Sigmoid colon (tissue), 7 donors: ENCODE results near the gene CDH23. TPM values are rescaled to one million over a fixed set of nuclear protein-coding genes. Genes with fewer than 3 reads are reported as not detected.

ENCODE experiments used
- DNase-seq: peaks from one replicate; pipeline ENCODE4 v3.0.0-alpha.2; 2019
- H3K27ac ChIP-seq, 4 donors: fragments of 200-600 bp; sonication (generic); one replicate each; pipeline ENCODE4 v1.5.1; 2016 to 2019; ENCODE audit warnings: mild to moderate bottlenecking in 1 of 4
- H3K27me3 ChIP-seq, 3 donors: fragments of 200-600 bp; sonication (generic); one replicate each; pipeline ENCODE4 v1.5.1; 2019; ENCODE audit warnings: mild to moderate bottlenecking in 1 of 3
- H3K36me3 ChIP-seq, 4 donors: fragments of 200-600 bp; sonication (generic); one replicate each; pipeline ENCODE4 v1.5.1; 2016 to 2019
- H3K4me1 ChIP-seq, 4 donors: fragments of 200-600 bp; sonication (generic); one replicate each; pipeline ENCODE4 v1.5.1; 2017 to 2019
- H3K4me3 ChIP-seq, 4 donors: fragments of 200-600 bp; sonication (generic); one replicate each; pipeline ENCODE4 v1.5.1; 2017 to 2019; ENCODE audit warnings: mild to moderate bottlenecking in 2 of 4, moderate library complexity in 1 of 4
- H3K9me3 ChIP-seq, 4 donors: fragments of 200-600 bp in 3 of 4; sonication (generic) in 3 of 4; one replicate each; pipeline versions ENCODE4 v1.5.1 to v1.6.1; 2013 to 2019
- EP300 ChIP-seq, 4 donors: sonication (generic); formaldehyde crosslinking; IDR thresholded peaks; one replicate each; pipeline ENCODE4 v1.6.1; 2017; ENCODE audit warnings: antibody characterized with exemption in 4 of 4
- POLR2A ChIP-seq, 2 donors: fragments of 450-650 bp; IDR thresholded peaks; one replicate each; pipeline ENCODE4 v1.6.1; 2016; ENCODE audit warnings: antibody characterized with exemption in 2 of 2, mild to moderate bottlenecking in 2 of 2, moderate library complexity in 2 of 2
- POLR2AphosphoS5 ChIP-seq, 4 donors: sonication (generic); formaldehyde crosslinking; IDR thresholded peaks; one replicate each; pipeline ENCODE4 v1.6.1; 2017; ENCODE audit warnings: antibody characterized with exemption in 4 of 4
- WGBS, 2 donors: extraction: QIAGEN DNeasy Blood & Tissue Kit; methylation state at CpG; one replicate each; pipeline ENCODE4 v1.1.7; 2013; 5-methylcytosine and 5-hydroxymethylcytosine counted together
- intact Hi-C: fragments of 100-400 bp; cut with DNase I; formaldehyde crosslinking; loops from one replicate; pipeline ENCODE4 v1.15.1; 2023
- polyA plus RNA-seq, 3 donors: library from polyadenylated mRNA; stranded (reverse); fragments of 200-250 nt; gene quantifications; one replicate each; pipeline ENCODE4 v1.2.3, GENCODE V29; 2013
- total RNA-seq, 4 donors: library from RNA; depleted of rRNA; stranded (reverse); fragments of >200 nt; gene quantifications; one replicate each; pipeline ENCODE4 v1.1.0, GENCODE V29; 2016
- TF ChIP-seq, protein P1 (sequence below), 4 experiments: fragments of 450-650 bp in 3 of 4; fragments of 200-600 bp in 1 of 4; IDR thresholded peaks; one replicate each; pipeline ENCODE4 v1.5.1; 2016 to 2019; ENCODE audit warnings: antibody characterized with exemption in 4 of 4, mild to moderate bottlenecking in 3 of 4, moderate library complexity in 2 of 4
- donor health status: healthy with polysubstance abuse.
- donor health status: Bipolar disorder and iron deficiency.
- donor health status: healthy.

CDH23 gene
- total and polyA plus RNA-seq, 7 donors: 1.5 to 7.2 (median 3.0) TPM

DNA sequence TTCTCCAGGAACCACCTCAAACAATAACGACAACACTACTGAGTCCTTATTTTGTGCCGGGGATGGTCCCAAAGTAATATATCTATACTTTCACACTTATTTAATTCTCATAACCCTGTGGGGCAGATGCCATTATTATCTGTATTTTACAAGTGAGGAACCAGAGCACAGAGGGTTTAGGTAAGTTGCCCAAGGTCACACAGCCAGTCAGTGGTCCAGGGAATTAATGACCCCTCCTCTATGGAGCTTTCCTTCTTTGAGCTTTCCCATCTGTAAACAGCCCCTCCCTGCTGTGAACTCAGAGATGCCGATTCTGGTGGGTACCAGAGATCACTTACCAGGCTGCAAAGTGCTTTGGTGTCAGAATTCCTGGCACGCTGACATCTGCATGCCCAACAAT lies 217.2 kb downstream of the CDH23 start:
- H3K9me3 ChIP-seq: no peaks in the 10 kb centered on the region
- peaks cover 0 to 6% (median 0%) of the 10 kb centered on the region in 4 donors for H3K4me1 ChIP-seq
- H3K4me3 ChIP-seq: no peak overlapping the region
- peak overlapping the region in 1 of 4 donors; percentile 63 for H3K27ac ChIP-seq
- no peaks in the 10 kb centered on the region for H3K36me3 ChIP-seq
- intact Hi-C loops: no loop called here
- TF ChIP-seq POLR2A (IDR thresholded peaks at IDR 0.05) (no peak), POLR2AphosphoS5 (IDR thresholded peaks at IDR 0.05) (no peak), EP300 (IDR thresholded peaks at IDR 0.05) (no peak)
- TF ChIP-seq, protein P1, sequence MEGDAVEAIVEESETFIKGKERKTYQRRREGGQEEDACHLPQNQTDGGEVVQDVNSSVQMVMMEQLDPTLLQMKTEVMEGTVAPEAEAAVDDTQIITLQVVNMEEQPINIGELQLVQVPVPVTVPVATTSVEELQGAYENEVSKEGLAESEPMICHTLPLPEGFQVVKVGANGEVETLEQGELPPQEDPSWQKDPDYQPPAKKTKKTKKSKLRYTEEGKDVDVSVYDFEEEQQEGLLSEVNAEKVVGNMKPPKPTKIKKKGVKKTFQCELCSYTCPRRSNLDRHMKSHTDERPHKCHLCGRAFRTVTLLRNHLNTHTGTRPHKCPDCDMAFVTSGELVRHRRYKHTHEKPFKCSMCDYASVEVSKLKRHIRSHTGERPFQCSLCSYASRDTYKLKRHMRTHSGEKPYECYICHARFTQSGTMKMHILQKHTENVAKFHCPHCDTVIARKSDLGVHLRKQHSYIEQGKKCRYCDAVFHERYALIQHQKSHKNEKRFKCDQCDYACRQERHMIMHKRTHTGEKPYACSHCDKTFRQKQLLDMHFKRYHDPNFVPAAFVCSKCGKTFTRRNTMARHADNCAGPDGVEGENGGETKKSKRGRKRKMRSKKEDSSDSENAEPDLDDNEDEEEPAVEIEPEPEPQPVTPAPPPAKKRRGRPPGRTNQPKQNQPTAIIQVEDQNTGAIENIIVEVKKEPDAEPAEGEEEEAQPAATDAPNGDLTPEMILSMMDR (IDR thresholded peaks at IDR 0.05): no peak
- WGBS, 2 donors: 79 to 89% methylated on average over 4 of the region's 4 CpGs
- DNase-seq: no peak
- peaks cover 0 to 7% (median 0%) of the 10 kb centered on the region in 3 donors for H3K27me3 ChIP-seq

DNA sequence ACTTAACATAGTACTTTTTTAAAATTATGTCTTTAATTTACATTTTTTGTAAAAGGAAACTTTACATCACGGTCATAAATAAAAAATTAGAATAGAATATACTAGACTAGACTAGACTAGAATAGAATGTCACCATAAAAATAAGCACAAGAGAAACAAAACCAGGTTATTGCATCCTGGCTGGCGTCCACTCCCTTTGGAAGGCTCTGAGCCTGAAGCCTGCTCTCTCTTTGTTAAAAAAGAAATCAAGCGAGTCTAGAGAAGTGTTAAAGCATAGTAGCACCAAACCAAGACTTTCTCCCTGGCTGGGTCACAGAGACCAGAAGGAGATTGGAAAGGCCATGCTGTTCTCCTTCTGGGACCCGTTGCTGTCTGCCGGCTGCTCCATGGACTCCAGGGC lies 218.2 kb downstream of the CDH23 start:
- intact Hi-C loops: no loop called here
- no peak for DNase-seq
- H3K9me3 ChIP-seq: no peaks in the 10 kb centered on the region
- H3K27ac ChIP-seq: peak overlapping the region in 1 of 4 donors; percentile 63
- H3K4me3 ChIP-seq: no peak overlapping the region
- H3K27me3 ChIP-seq: no peaks in the 10 kb centered on the region
- no peaks in the 10 kb centered on the region for H3K36me3 ChIP-seq
- TF ChIP-seq POLR2AphosphoS5 (IDR thresholded peaks at IDR 0.05) (no peak), POLR2A (IDR thresholded peaks at IDR 0.05) (no peak), EP300 (IDR thresholded peaks at IDR 0.05) (no peak)
- TF ChIP-seq, protein P1 (IDR thresholded peaks at IDR 0.05): no peak
- 66 to 81% methylated on average over 5 of the region's 5 CpGs for WGBS, 2 donors
- peaks cover 0 to 6% (median under 1%) of the 10 kb centered on the region in 4 donors for H3K4me1 ChIP-seq

DNA sequence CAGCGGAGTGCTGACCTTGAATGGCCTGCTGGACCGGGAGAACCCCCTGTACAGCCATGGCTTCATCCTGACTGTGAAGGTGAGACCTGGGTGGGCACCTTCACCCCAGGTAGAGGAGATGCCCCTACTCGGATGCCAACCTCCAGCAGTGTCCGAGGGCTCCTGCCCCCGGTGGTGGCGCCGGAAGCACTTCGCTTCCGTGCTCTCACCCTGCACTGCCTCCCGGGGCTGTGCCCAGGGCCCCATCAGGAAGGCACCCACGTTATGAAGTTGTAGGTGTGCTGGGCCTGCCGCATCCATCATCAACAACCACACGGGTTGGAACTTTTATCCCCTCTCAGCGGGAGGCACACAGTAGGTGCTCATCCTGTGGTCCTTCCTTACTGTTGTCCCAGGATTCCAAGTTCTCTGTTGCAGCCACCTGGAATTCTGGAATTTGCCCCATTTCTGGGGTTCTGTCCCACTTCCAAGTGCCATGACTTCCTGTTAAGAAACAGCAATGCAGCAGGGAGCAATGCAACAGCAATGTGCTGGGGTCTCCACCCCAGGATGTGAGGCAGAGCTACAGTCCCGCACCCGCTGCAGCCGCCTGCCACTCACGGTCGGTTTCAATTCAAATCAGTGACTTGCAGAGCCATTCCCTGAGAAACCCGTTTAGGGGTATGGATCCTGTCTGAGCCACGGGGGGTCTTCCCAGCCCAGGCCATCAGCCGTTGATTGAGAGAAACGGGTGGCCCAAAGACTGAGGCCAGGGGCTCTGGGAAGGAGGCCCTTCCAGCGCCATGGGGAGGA lies 219.0 kb downstream of the CDH23 start:
- H3K27me3 ChIP-seq: no peaks in the 10 kb centered on the region
- H3K4me1 ChIP-seq: peaks cover 0 to 10% (median 7%) of the 10 kb centered on the region in 4 donors
- no peaks in the 10 kb centered on the region for H3K36me3 ChIP-seq
- H3K9me3 ChIP-seq: no peaks in the 10 kb centered on the region
- peak overlapping the region in 1 of 4 donors; percentile 63 for H3K27ac ChIP-seq
- WGBS, 2 donors: 92% methylated on average over 24 of the region's 24 CpGs
- DNase-seq: no peak
- intact Hi-C loops: no loop called here
- no peak overlapping the region for H3K4me3 ChIP-seq
- no peak for TF ChIP-seq POLR2AphosphoS5 (IDR thresholded peaks at IDR 0.05)
- TF ChIP-seq POLR2A (IDR thresholded peaks at IDR 0.05): no peak
- no peak for TF ChIP-seq EP300 (IDR thresholded peaks at IDR 0.05)
- TF ChIP-seq, protein P1 (IDR thresholded peaks at IDR 0.05): no peak

DNA sequence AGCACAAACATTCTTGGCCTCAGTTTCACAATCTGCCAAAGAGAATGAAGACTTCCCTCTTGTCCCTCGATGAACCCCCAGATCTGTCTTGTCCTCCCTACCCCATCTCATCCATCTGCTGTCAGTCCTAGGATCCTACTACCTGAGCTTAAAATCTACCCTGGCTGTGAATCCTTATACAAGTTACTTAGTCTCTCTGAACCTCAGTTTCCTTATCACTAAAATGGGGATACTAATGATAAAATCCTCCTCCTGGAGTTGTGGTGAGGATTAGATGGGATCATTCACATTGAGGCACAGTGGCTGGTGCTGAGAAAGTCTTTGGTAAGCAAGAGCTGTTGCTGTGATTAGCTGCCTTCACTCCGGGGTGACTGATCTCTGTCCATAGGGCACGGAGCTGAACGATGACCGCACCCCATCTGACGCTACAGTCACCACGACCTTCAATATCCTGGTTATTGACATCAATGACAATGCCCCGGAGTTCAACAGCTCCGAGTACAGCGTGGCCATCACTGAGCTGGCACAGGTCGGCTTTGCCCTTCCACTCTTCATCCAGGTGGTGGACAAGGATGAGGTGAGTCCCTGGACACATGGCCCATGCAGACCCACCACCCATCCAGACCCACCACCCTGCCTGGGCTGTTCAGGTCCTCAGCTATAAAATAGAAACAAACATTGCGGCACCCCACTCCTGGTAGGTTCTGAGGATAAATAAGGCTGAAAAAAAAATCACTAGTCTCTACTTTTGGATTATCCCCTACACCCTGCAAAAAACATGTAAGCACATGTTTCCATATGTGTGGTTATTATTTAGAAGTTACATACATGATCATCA lies 220.3 kb downstream of the CDH23 start:
- DNase-seq: no peak
- H3K27ac ChIP-seq: no peak overlapping the region
- H3K9me3 ChIP-seq: no peaks in the 10 kb centered on the region
- H3K4me1 ChIP-seq: peaks cover 0 to 23% (median 19%) of the 10 kb centered on the region in 4 donors
- no peak overlapping the region for H3K4me3 ChIP-seq
- WGBS, 2 donors: 77 to 93% methylated on average over 12 of the region's 12 CpGs
- no peaks in the 10 kb centered on the region for H3K36me3 ChIP-seq
- H3K27me3 ChIP-seq: no peaks in the 10 kb centered on the region
- intact Hi-C loops: no loop called here
- TF ChIP-seq EP300 (IDR thresholded peaks at IDR 0.05) (no peak), POLR2AphosphoS5 (IDR thresholded peaks at IDR 0.05) (no peak), POLR2A (IDR thresholded peaks at IDR 0.05) (no peak)
- TF ChIP-seq, protein P1 (IDR thresholded peaks at IDR 0.05): no peak
